ENCODE results near the gene KIF22. TPM values are rescaled to one million over a fixed set of nuclear protein-coding genes. Genes with fewer than 3 reads are reported as not detected.
A peak's percentile ranks its signal among the peaks of the same experiment; 100 is the strongest.

KIF22 gene
- total RNA-seq, 1 donor from 2014 or later = 28.6 TPM

DNA sequence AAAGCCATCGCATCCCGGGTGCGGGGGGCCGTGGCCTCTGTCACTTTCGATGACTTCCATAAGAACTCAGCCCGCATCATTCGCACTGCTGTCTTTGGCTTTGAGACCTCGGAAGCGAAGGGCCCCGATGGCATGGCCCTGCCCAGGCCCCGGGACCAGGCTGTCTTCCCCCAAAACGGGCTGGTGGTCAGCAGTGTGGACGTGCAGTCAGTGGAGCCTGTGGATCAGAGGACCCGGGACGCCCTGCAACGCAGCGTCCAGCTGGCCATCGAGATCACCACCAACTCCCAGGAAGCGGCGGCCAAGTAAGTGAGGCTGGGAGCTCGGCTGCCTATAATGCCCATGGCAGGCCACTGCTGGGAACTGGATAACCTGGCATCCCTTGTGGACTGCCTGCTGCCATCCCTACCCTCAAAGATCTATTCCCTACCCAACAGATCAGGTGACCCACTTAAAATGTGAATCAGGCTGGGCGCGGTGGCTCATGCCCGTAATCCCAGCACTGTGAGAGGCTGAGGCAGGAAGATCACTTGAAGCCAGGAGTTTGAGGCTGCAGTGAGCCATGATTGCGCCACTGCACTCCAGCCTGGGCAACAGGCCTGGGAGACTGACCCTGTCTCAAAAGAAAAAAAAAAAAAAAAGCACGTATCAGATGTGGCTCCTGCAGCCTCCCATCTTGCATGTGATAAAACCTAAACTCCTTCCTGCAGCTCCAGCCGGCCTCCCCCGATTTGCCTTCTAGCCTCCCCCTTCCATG is 54.2 kb downstream of the KIF22 start:
- no peak for DNase-seq (ENCODE audit: low spot score in 2 of 2)
- no peaks in the 10 kb centered on the region for H3K9me3 ChIP-seq
- no peak overlapping the region for H3K27ac ChIP-seq
- no peak overlapping the region for H3K4me3 ChIP-seq
- intact Hi-C loops (cut with DNase I) = loop anchor here (5.0 kb wide), 1 partner anchor 147 kb away; no protein-coding TSS in a partner anchor
- H3K36me3 ChIP-seq = peaks cover 78 to 81% of the 10 kb centered on the region in 2 donors
- H3K27me3 ChIP-seq = no peaks in the 10 kb centered on the region
- H3K4me1 ChIP-seq = no peaks in the 10 kb centered on the region
- TF ChIP-seq, protein P1, sequence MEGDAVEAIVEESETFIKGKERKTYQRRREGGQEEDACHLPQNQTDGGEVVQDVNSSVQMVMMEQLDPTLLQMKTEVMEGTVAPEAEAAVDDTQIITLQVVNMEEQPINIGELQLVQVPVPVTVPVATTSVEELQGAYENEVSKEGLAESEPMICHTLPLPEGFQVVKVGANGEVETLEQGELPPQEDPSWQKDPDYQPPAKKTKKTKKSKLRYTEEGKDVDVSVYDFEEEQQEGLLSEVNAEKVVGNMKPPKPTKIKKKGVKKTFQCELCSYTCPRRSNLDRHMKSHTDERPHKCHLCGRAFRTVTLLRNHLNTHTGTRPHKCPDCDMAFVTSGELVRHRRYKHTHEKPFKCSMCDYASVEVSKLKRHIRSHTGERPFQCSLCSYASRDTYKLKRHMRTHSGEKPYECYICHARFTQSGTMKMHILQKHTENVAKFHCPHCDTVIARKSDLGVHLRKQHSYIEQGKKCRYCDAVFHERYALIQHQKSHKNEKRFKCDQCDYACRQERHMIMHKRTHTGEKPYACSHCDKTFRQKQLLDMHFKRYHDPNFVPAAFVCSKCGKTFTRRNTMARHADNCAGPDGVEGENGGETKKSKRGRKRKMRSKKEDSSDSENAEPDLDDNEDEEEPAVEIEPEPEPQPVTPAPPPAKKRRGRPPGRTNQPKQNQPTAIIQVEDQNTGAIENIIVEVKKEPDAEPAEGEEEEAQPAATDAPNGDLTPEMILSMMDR (IDR thresholded peaks at IDR 0.05) = no peak

DNA sequence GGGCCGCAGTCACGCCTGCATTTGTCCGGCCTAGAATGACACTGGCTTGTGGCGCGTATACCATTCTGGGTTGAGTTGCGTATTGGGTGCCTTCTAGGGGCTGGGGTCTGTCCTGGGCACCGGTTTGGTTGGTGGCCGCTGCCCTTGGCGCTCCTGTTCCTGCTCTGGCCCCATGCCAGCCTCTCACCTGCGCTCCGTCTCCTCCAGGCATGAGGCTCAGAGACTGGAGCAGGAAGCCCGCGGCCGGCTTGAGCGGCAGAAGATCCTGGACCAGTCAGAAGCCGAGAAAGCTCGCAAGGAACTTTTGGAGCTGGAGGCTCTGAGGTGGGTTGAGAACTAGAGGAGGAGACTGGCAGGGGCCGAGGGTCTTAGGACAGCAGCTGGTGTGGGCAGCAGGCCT is 55.1 kb downstream of the KIF22 start:
- no peak for DNase-seq (ENCODE audit: low spot score in 2 of 2)
- Histone ChIP-seq H3K27me3 (no peaks in the 10 kb centered on the region), H3K4me1 (no peaks in the 10 kb centered on the region), H3K9me3 (no peaks in the 10 kb centered on the region), H3K36me3 (peaks cover 68 to 72% of the 10 kb centered on the region in 2 donors), H3K27ac (no peak overlapping the region), H3K4me3 (no peak overlapping the region)
- TF ChIP-seq, protein P1 (IDR thresholded peaks at IDR 0.05) = no peak
- intact Hi-C loops (cut with DNase I) = loop anchor here (5.0 kb wide), 1 partner anchor 148 kb away; no protein-coding TSS in a partner anchor

DNA sequence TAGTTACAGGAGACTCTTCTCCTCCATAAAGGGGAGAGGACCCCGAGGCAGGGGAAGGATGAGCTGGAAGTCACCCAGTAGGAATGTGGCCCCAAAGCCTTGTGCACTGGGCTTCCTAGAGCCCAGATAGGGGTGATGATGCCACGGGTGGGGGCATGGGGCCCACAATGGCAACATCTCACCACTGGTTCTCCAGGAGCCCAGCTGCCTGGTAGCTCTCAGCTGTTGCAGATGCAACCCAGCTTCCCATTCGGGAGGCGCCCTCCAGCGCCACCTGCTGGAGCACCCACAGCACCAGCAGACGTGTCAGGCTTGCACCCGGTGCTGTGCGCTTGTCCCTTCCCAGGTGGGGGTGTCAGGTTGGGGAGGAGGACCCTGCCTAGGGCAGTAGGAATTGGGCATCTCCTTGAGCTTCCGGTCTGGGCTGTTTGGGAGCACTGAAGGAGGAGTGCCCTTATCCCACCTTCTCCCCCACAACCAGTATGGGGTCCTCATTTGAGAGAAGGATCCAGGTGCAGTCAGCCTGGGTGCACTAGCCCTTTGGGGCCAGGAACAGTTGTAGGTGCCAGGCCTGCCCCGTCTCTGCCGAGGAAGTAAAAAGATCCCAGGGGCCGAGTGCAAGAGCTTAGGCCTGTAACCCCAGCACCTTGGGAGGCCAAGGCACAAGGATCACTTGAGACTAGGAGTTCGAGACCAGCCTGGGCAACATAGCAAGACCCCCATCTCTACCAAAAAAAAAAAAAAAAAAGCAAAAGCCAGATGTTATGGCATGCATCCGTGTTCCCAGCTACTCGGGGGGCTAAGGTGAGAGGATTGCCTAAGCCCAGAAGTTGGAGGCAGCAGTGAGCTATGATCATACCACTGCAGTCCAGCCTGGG is 58.1 kb downstream of the KIF22 start:
- DNase-seq (ENCODE audit: low spot score in 2 of 2) = peak in 1 of 2 donors; percentile 84
- intact Hi-C loops (cut with DNase I) = loop anchor here (2.0 to 5.0 kb wide), 3 partner anchors 24 to 151 kb away; partner anchors contain the start of gene MAZ
- TF ChIP-seq, protein P1 (IDR thresholded peaks at IDR 0.05) = peak; percentile 75 to 92 (median 82)
- no peak overlapping the region for H3K4me3 ChIP-seq
- H3K9me3 ChIP-seq = no peaks in the 10 kb centered on the region
- H3K36me3 ChIP-seq = peaks cover 43 to 49% of the 10 kb centered on the region in 2 donors
- H3K27me3 ChIP-seq = no peaks in the 10 kb centered on the region
- no peak overlapping the region for H3K27ac ChIP-seq
- H3K4me1 ChIP-seq = no peaks in the 10 kb centered on the region

DNA sequence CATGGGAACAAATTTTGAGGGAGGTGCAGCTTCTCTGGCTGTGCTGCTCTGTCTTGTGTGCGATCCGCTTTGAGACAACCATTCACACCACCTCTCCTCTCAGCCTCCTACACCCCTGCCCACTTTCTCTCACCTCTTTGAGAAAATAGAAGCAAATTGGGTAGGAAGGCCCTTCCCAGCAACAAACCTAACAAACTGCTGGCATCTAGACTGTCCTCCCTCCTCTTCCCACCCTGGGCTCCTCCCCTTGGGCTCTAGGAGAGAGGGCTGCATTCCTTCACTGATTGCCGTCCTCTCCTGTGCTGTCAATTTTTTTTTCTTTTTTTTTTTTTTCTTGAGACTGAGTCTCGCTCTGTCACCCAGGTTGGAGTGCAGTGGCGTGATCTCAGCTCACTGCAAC is 59.0 kb downstream of the KIF22 start:
- Histone ChIP-seq H3K36me3 (peaks cover 35 to 41% of the 10 kb centered on the region in 2 donors), H3K27ac (no peak overlapping the region), H3K27me3 (no peaks in the 10 kb centered on the region), H3K4me1 (no peaks in the 10 kb centered on the region), H3K4me3 (no peak overlapping the region), H3K9me3 (no peaks in the 10 kb centered on the region)
- TF ChIP-seq, protein P1 (IDR thresholded peaks at IDR 0.05) = no peak
- no peak for DNase-seq (ENCODE audit: low spot score in 2 of 2)
- intact Hi-C loops (cut with DNase I) = loop anchor here (2.0 to 5.0 kb wide), 3 partner anchors 25 to 152 kb away; partner anchors contain the start of gene MAZ

DNA sequence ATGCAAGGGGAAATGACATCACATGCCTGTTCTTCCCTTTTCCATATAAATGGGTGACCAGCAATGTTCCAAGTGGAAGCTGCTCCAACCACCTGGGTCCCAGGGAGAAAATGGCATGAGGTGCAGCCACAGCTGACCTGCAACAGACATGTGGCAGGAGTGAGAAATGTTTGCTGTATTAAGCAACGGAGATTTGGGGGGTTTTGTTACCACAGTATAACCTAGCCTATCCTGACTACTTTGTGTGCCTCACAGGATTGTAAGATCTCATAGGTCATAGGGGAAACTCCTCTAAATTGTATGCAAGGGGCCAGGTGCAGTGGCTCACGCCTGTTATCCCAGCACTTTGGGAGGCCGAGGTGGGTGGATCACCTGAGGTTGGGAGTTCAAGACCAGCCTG is 60.4 kb downstream of the KIF22 start:
- Histone ChIP-seq H3K27me3 (no peaks in the 10 kb centered on the region), H3K4me1 (no peaks in the 10 kb centered on the region), H3K9me3 (no peaks in the 10 kb centered on the region), H3K4me3 (no peak overlapping the region), H3K36me3 (peaks cover 20 to 27% of the 10 kb centered on the region in 2 donors), H3K27ac (no peak overlapping the region)
- TF ChIP-seq, protein P1 (IDR thresholded peaks at IDR 0.05) = no peak
- intact Hi-C loops (cut with DNase I) = no loop called here
- no peak for DNase-seq (ENCODE audit: low spot score in 2 of 2)

Data from ascending aorta (tissue), 2 donors.